IMR-90 (cell line): ENCODE results near the gene RFK. TPM values are rescaled to one million over a fixed set of nuclear protein-coding genes. Genes with fewer than 3 reads are reported as not detected.

Experiments used
- ATAC-seq: fragments of 200-7000 bp; cut with Tn5 transposase; 2 replicates; pipeline ENCODE4 v1.9.1; 2020; ENCODE audit warnings: low read depth, mild to moderate bottlenecking, moderate library complexity
- BruUV-seq: library from RNA; stranded (reverse); fragments of 400-500 nt; replicated peaks from 2 replicates; lab custom pipeline; 2021; lab: Mats Ljungman, UMichigan
- CTCF ChIA-PET: fragments of 300-600 bp; formaldehyde crosslinking; extraction: SDS; loops from one replicate; lab custom pipeline; 2021; ENCODE audit warnings: antibody characterized with exemption; lab: Yijun Ruan, JAX
- POLR2A ChIA-PET: fragments of 300-600 bp; sonication (Branson Sonifier 250); formaldehyde crosslinking; loops from one replicate; lab custom pipeline; 2022; ENCODE audit warnings: antibody characterized with exemption; ENCODE audit not compliant: unreplicated experiment; lab: Charles Lee
- DNase-seq: peaks from one replicate; pipeline ENCODE4 v3.0.0; 2013
- H2AFZ ChIP-seq: replicated peaks from 2 replicates; pipeline ENCODE3; 2013; ENCODE audit warnings: low read length, mild to moderate bottlenecking; ENCODE audit not compliant: poor library complexity
- H2AK5ac ChIP-seq: 2 replicates; pipeline ENCODE4 v1.6.1; 2013; ENCODE audit warnings: low read depth, low read length, inconsistent platforms
- H2AK9ac ChIP-seq: replicated peaks from 2 replicates; pipeline ENCODE3; 2013; ENCODE audit warnings: mild to moderate bottlenecking, low read depth, low read length, moderate library complexity; ENCODE audit not compliant: poor library complexity
- H2BK120ac ChIP-seq: 2 replicates; pipeline ENCODE4 v1.6.1; 2013; ENCODE audit warnings: low read depth, low read length, inconsistent platforms
- H2BK15ac ChIP-seq: 3 replicates; pipeline ENCODE4 v1.6.1; 2013; ENCODE audit warnings: low read depth, low read length, inconsistent platforms
- H2BK20ac ChIP-seq: 2 replicates; pipeline ENCODE4 v1.6.1; 2013; ENCODE audit warnings: low read depth, mild to moderate bottlenecking, inconsistent platforms, low read length, moderate library complexity
- H2BK5ac ChIP-seq: 2 replicates; pipeline ENCODE4 v1.6.1; 2013; ENCODE audit warnings: mild to moderate bottlenecking, low read depth, low read length, inconsistent platforms; ENCODE audit not compliant: poor library complexity, severe bottlenecking
- H3K14ac ChIP-seq: replicated peaks from 2 replicates; pipeline ENCODE4 v1.6.1; 2013; ENCODE audit warnings: low read depth, low read length, inconsistent platforms
- H3K18ac ChIP-seq: 2 replicates; pipeline ENCODE4 v1.6.1; 2013; ENCODE audit warnings: low read depth, low read length, control low read depth
- H3K23ac ChIP-seq: 2 replicates; pipeline ENCODE4 v1.6.1; 2013; ENCODE audit warnings: low read depth, low read length, inconsistent platforms
- H3K27ac ChIP-seq: 2 replicates; pipeline ENCODE4 v1.5.1; 2013; ENCODE audit warnings: mild to moderate bottlenecking, control low read depth, low read length; ENCODE audit not compliant: insufficient read depth
- H3K27me3 ChIP-seq: 2 replicates; pipeline ENCODE4 v1.6.1; 2013; ENCODE audit warnings: low read length; ENCODE audit not compliant: control insufficient read depth, insufficient read depth
- H3K36me3 ChIP-seq: 2 replicates; pipeline ENCODE4 v1.6.1; 2013; ENCODE audit warnings: low read length, mixed read lengths; ENCODE audit not compliant: control insufficient read depth, insufficient read depth
- H3K4ac ChIP-seq: 2 replicates; pipeline ENCODE4 v1.6.1; 2013; ENCODE audit warnings: low read depth, low read length, inconsistent platforms
- H3K4me1 ChIP-seq: 2 replicates; pipeline ENCODE4 v1.6.1; 2013; ENCODE audit warnings: low read length, mixed read lengths; ENCODE audit not compliant: control insufficient read depth, insufficient read depth
- H3K4me2 ChIP-seq: 2 replicates; pipeline ENCODE4 v1.6.1; 2013; ENCODE audit warnings: low read depth, mild to moderate bottlenecking, control low read depth, low read length, moderate library complexity
- H3K4me3 ChIP-seq: 2 replicates; pipeline ENCODE4 v1.5.1; 2013; ENCODE audit warnings: low read depth, mild to moderate bottlenecking, control low read depth, low read length, moderate library complexity; ENCODE audit not compliant: insufficient read depth
- H3K56ac ChIP-seq: 2 replicates; pipeline ENCODE4 v1.6.1; 2013; ENCODE audit warnings: low read length, inconsistent platforms; ENCODE audit not compliant: insufficient read depth; ENCODE audit errors: extremely low read depth
- H3K79me1 ChIP-seq, 2 experiments: 2 replicates each; pipeline ENCODE4 v1.6.1; 2013; ENCODE audit warnings: low read length in 2 of 2, inconsistent platforms in 1 of 2, low read depth in 1 of 2
- H3K9ac ChIP-seq: 2 replicates; pipeline ENCODE4 v1.6.1; 2013; ENCODE audit warnings: low read depth, low read length, control low read depth
- H3K9me1 ChIP-seq: 2 replicates; pipeline ENCODE4 v1.6.1; 2013; ENCODE audit warnings: low read length, inconsistent platforms; ENCODE audit not compliant: insufficient read depth
- H3K9me3 ChIP-seq: 2 replicates; pipeline ENCODE4 v1.6.1; 2013; ENCODE audit warnings: low read length; ENCODE audit not compliant: control insufficient read depth, insufficient read depth
- H4K20me1 ChIP-seq: 2 replicates; pipeline ENCODE4 v1.6.1; 2013; ENCODE audit warnings: low read length, inconsistent platforms; ENCODE audit not compliant: insufficient read depth
- H4K5ac ChIP-seq: 2 replicates; pipeline ENCODE4 v1.6.1; 2013; ENCODE audit warnings: mild to moderate bottlenecking, low read depth, low read length, control low read depth
- H4K8ac ChIP-seq, 2 experiments: 2 replicates each; pipeline ENCODE4 v1.6.1; 2013; ENCODE audit warnings: low read depth in 2 of 2, low read length in 2 of 2, control low read depth in 1 of 2, inconsistent platforms in 1 of 2
- H4K91ac ChIP-seq: 2 replicates; pipeline ENCODE4 v1.6.1; 2013; ENCODE audit warnings: low read depth, low read length, inconsistent platforms; ENCODE audit not compliant: insufficient read depth
- BHLHE40 ChIP-seq: fragments of 150-350 bp; IDR thresholded peaks from 2 replicates; pipeline ENCODE4 v1.6.1; 2016; ENCODE audit warnings: mild to moderate bottlenecking, low read depth, low read length
- CEBPB ChIP-seq: IDR thresholded peaks from 2 replicates; pipeline ENCODE4 v1.6.1; 2012; ENCODE audit warnings: low read depth, low read length, improper control_type of control experiment
- CHD1 ChIP-seq: IDR thresholded peaks from 2 replicates; pipeline ENCODE4 v1.6.1; 2012; ENCODE audit warnings: low read depth, low read length, improper control_type of control experiment
- CTCF ChIP-seq: conservative IDR thresholded peaks from 2 replicates; pipeline ENCODE4 v1.5.1; 2012; ENCODE audit warnings: mild to moderate bottlenecking, low read depth, low read length, improper control_type of control experiment
- FOS ChIP-seq: fragments of 150-350 bp; IDR thresholded peaks from 2 replicates; pipeline ENCODE4 v1.6.1; 2016; ENCODE audit warnings: low read depth, low read length
- MAFK ChIP-seq: IDR thresholded peaks from 2 replicates; pipeline ENCODE4 v1.6.1; 2012; ENCODE audit warnings: low read depth, low read length, improper control_type of control experiment
- POLR2A ChIP-seq: IDR thresholded peaks from 2 replicates; pipeline ENCODE4 v1.6.1; 2012; ENCODE audit warnings: mild to moderate bottlenecking, low read depth, low read length
- RAD21 ChIP-seq: IDR thresholded peaks from 2 replicates; pipeline ENCODE4 v1.6.1; 2012; ENCODE audit warnings: low read length, improper control_type of control experiment
- RFX5 ChIP-seq: IDR thresholded peaks from 2 replicates; pipeline ENCODE4 v1.8.0; 2012; ENCODE audit warnings: low read depth, mild to moderate bottlenecking, low read length, moderate library complexity
- SMC3 ChIP-seq: fragments of 150-350 bp; IDR thresholded peaks from 2 replicates; pipeline ENCODE4 v1.6.1; 2016; ENCODE audit warnings: low read depth, mild to moderate bottlenecking, antibody characterized with exemption, low read length, moderate library complexity
- WGBS, 2 experiments: methylation state at CpG; one replicate each; pipeline versions ENCODE4 v1.1.5 to v1.1.7; 2013; ENCODE audit warnings: missing lambda C conversion rate in 2 of 2; ENCODE audit not compliant: insufficient read length in 1 of 2; ENCODE audit errors: extremely low coverage in 2 of 2; 5-methylcytosine and 5-hydroxymethylcytosine counted together
- dilution Hi-C: fragments of 300-500 bp; cut with HindIII; formaldehyde crosslinking; loops from one replicate; pipeline ENCODE4 v1.14.3; 2018; ENCODE audit warnings: low sequenced_read_pairs; ENCODE audit not compliant: unreplicated experiment
- in situ Hi-C: fragments of 300-500 bp; cut with MboI; formaldehyde crosslinking; loops from 3 replicates; pipeline ENCODE4 v1.14.3; 2019; ENCODE audit warnings: low sequenced_read_pairs, inconsistent platforms, mixed read lengths
- intact Hi-C: fragments of 100-400 bp; cut with micrococcal nuclease; formaldehyde crosslinking; loops from 2 replicates; pipeline ENCODE4 v1.10.0; 2022
- polyA plus RNA-seq, 3 experiments: library from polyadenylated mRNA; depleted of rRNA; stranded (reverse); fragments of >200 nt; gene quantifications; 2 replicates each; pipeline ENCODE4 v1.2.3, GENCODE V29; 2012; ENCODE audit warnings: low replicate concordance in 1 of 3
- total RNA-seq: library from RNA; depleted of rRNA; stranded (reverse); fragments of >200 nt; gene quantifications from 2 replicates; pipeline ENCODE4 v1.2.3, GENCODE V29; 2012

Gene RFK
- total and polyA plus RNA-seq, 2 of the 4 experiments (the other 2 are of a cell fraction), result 10.3 to 13.8 TPM

DNA sequence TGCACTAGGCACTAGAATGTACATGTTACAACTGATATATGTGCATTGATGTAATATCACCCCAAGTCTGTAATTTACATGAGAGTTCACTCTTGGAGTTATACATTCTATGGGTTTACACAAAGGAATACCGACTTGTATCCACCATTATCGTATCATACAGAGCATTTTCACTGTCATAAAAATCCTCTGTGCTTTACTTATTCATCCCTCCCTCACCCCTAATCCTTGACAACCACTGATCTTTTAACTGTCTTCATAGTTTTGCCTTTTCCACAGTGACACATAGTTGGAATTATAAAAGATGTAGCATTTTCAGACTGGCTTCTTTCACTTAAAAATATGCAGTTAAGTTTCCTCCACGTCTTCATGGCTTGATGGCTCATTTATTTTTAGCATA, 11.1 kb upstream of the RFK start:
- Histone ChIP-seq H2BK15ac (no peak overlapping the region), H3K56ac (no peak overlapping the region), H3K18ac (no peak overlapping the region), H3K23ac (no peak overlapping the region), H2AK9ac (no peak overlapping the region), H2AK5ac (no peak overlapping the region), H3K9ac (no peak overlapping the region), H4K20me1 (no peaks in the 10 kb centered on the region), H3K4me3 (no peak overlapping the region), H2BK20ac (no peak overlapping the region), H3K4me2 (no peak overlapping the region), H3K27ac (no peak overlapping the region), H4K91ac (no peak overlapping the region), H3K9me3 (no peaks in the 10 kb centered on the region), H3K4ac (no peak overlapping the region), H2BK120ac (no peak overlapping the region), H2BK5ac (no peak overlapping the region), H3K9me1 (no peaks in the 10 kb centered on the region), H3K4me1 (peaks cover 7% of the 10 kb centered on the region), H3K36me3 (no peaks in the 10 kb centered on the region), H3K14ac (no peak overlapping the region), H4K8ac (no peak overlapping the region), H2AFZ (no peak overlapping the region), H4K5ac (no peak overlapping the region), H3K79me1 (no peaks in the 10 kb centered on the region), H3K27me3 (no peaks in the 10 kb centered on the region)
- no CpG with 5 or more reads among the region's 3 CpGs for WGBS, 2 experiments
- dilution Hi-C loops, result no loop called here
- no TSS peak for BruUV-seq
- intact Hi-C loops, result no loop called here
- no peak for DNase-seq
- ChIA-PET POLR2A (no interaction called here), CTCF (no interaction called here)
- no peak for ATAC-seq
- TF ChIP-seq RAD21 (no peak), CHD1 (no peak), SMC3 (no peak), RFX5 (no peak), FOS (no peak), MAFK (no peak), CTCF (no peak), POLR2A (no peak), BHLHE40 (no peak), CEBPB (no peak)
- in situ Hi-C loops, result no loop called here
